BE2C (cell line): ENCODE measurements around the gene WDR35.

Experiments
- DNase-seq: peaks from one replicate; pipeline ENCODE4 v3.0.0-alpha.2; 2020
- H3K27me3 ChIP-seq: fragments of 250-450 bp; sonication (Bioruptor Pico); 2 replicates; pipeline ENCODE4 v1.5.1; 2020; ENCODE audit warnings: mild to moderate bottlenecking
- H3K36me3 ChIP-seq: fragments of 250-450 bp; sonication (Bioruptor Pico); 2 replicates; pipeline ENCODE4 v1.5.1; 2020; ENCODE audit warnings: mild to moderate bottlenecking
- H3K4me1 ChIP-seq: fragments of 250-450 bp; sonication (Bioruptor Pico); 2 replicates; pipeline ENCODE4 v1.5.1; 2020
- H3K4me3 ChIP-seq: 2 replicates; pipeline ENCODE4 v1.5.1; 2011; ENCODE audit warnings: low read depth, low read length
- H3K9me3 ChIP-seq: fragments of 250-450 bp; sonication (Bioruptor Pico); 2 replicates; pipeline ENCODE4 v1.5.1; 2020
- TF ChIP-seq, protein P1 (sequence below): IDR thresholded peaks from 2 replicates; pipeline ENCODE4 v1.5.1; 2012; ENCODE audit warnings: mild to moderate bottlenecking, low read depth, low read length

The WDR35 gene

DNA sequence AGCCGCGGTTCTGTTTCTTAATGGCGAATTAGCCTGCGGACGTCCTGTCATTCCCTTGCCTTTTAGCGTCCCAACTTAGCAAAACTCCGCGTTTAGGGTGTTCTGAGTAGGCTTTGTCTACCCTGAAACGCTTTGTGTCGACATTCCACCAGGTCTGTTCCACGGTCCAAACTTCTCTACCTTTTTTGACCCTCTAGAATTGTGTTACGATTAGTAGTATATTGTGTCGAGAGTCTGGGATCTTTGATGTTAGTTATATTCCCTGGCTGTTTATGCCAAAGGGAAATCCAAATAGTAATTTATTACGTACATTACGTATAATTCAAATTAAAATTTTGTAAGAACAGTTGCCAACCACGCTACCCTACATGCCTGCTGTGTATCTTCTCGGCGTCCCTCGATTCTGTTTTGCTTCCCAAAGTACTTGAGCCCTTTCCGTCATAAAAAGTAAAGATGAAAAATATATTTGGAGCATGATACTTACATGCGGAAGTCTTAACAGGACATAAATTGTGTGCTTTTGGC is 87.6 kb downstream of the WDR35 start:
- H3K9me3 ChIP-seq = no peaks in the 10 kb centered on the region
- H3K4me3 ChIP-seq = peak overlapping the region; percentile 93
- H3K36me3 ChIP-seq = no peaks in the 10 kb centered on the region
- no peak for DNase-seq
- TF ChIP-seq, protein P1, sequence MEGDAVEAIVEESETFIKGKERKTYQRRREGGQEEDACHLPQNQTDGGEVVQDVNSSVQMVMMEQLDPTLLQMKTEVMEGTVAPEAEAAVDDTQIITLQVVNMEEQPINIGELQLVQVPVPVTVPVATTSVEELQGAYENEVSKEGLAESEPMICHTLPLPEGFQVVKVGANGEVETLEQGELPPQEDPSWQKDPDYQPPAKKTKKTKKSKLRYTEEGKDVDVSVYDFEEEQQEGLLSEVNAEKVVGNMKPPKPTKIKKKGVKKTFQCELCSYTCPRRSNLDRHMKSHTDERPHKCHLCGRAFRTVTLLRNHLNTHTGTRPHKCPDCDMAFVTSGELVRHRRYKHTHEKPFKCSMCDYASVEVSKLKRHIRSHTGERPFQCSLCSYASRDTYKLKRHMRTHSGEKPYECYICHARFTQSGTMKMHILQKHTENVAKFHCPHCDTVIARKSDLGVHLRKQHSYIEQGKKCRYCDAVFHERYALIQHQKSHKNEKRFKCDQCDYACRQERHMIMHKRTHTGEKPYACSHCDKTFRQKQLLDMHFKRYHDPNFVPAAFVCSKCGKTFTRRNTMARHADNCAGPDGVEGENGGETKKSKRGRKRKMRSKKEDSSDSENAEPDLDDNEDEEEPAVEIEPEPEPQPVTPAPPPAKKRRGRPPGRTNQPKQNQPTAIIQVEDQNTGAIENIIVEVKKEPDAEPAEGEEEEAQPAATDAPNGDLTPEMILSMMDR = no peak
- no peaks in the 10 kb centered on the region for H3K4me1 ChIP-seq
- H3K27me3 ChIP-seq = no peaks in the 10 kb centered on the region

GRCh38 chr2:19901442-19902215 is 88.3 kb downstream of the WDR35 start, which contains the start of gene TTC32:
Gene TTC32 (minus strand): TSS chr2:19901983. CDS start chr2:19901854, 129 bp downstream.
- TF ChIP-seq, protein P1 = no peak
- no peaks in the 10 kb centered on the region for H3K4me1 ChIP-seq

DNA sequence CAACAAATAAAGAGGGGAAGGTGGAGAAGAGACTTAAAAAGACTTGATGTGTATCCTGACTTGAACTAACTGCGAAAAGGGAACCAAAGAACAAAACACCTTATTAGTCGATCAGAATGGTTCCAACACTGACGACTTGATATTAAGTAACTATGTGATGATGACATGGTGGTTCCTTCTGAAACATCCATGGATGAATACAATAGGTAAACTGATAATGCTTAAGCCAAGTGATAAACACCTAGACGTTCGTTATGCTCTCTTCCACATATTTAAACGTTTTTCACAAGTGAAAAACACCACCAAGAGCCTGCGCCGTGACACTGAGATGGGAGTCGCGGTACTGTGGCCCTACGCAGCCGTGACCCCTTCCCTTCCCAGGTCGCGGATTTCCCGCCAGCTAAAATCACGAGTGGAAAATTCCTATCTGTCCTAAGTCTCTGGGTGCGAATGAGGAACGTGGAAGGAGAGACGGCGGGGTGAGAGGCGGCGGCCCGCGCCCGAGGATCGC is 88.9 kb downstream of the WDR35 start:
- DNase-seq = no peak
- TF ChIP-seq, protein P1 = no peak
- H3K9me3 ChIP-seq = no peaks in the 10 kb centered on the region
- peak overlapping the region; percentile 93 for H3K4me3 ChIP-seq
- H3K36me3 ChIP-seq = no peaks in the 10 kb centered on the region
- no peaks in the 10 kb centered on the region for H3K27me3 ChIP-seq
- H3K4me1 ChIP-seq = no peaks in the 10 kb centered on the region

More at GRCh38 chr2:19901442-19902215, 88.3 kb downstream of the WDR35 start, which contains the start of gene TTC32:
- Histone ChIP-seq H3K4me3 (peak within 1 kb of the TSS; percentile 93), H3K27me3 (no peaks in the 10 kb centered on the region), H3K9me3 (no peaks in the 10 kb centered on the region), H3K36me3 (no peaks in the 10 kb centered on the region)
- DNase-seq = peak; percentile 95

DNA sequence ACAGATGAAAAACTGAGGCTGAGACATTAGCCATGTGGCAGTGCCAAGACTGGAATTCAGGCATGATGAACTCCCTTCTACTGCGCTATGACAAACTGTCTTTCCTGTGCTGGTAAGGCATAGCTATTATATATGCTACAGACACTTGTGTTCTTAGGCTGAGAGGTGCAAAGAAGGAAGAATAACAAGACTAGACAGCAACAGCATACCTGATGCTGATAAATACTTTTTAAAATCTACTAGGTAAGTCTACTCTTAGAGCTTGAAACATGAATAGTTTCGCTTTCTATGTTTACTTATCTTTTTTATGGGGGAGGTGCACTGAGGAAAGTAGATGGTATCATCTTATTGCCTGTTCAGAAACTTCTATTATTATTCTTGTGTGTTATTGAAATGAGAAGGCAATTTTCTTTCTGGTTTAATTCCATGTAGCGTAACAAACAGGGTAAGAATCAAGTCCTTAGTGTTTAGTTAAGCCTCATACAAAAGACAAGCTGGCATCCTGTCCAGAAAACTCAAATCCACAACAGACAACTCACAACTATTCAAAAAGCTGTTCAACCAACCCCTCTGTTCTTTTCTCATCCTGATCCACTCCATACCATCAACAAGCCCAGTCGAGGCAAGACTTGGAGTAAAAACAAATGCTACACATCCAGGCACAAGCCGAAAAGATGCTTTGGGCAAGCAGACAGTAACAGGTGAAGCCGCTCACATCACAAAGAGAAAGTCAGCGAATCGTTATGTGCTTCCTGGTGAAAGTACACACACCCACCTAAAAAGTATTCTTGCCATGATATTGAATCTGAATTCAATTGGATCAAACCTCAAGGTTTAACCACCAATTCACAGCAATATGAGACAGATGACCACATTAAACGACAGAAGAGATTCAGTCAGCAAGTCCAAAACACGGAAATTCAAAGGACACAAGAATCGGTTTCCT is 89.6 kb downstream of the WDR35 start:
- no peak for DNase-seq
- H3K9me3 ChIP-seq = no peaks in the 10 kb centered on the region

DNA sequence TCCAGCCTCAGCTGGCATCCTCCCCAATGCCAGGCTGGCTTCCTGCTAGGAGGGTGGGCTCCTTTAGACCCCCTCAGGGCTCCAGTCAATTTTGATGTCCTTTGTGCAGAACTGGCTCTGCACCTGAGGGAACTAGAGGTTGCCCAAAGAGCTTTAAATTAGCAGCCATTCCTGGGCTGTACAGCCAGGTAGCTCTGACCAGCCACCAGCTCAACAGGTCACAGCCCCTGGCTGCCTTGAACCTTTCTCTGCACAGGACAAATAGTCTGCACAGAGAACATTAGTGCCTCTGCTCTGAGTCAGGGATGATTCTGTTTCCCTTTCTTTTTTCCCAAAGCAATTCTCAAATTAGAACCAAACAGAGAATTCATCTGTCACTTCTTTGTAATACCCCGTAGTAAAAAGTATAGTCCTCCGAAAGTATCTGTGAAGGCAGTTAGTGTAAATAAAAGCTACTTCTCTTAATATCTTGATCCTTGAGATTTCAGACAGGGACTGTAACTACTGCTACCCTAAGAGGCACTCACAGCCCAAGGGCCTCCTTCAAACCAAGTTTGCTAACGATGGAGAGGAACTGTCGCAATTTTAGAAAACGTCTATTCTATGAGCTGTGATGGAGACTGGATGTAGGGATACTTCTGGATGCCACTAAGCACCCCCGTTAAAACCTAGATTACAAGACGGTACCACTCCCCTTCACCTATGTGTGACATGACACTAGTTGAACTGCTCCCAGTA is 91.1 kb downstream of the WDR35 start:
- Histone ChIP-seq H3K4me3 (no peak overlapping the region), H3K9me3 (no peaks in the 10 kb centered on the region)

More for the DNA sequence above, 89.6 kb downstream of the WDR35 start:
- TF ChIP-seq, protein P1 = no peak
- H3K27me3 ChIP-seq = no peaks in the 10 kb centered on the region
- peak overlapping the region; percentile 93 for H3K4me3 ChIP-seq
- H3K4me1 ChIP-seq = peaks cover 3% of the 10 kb centered on the region; the same call in 1 of the 2 replicates
- H3K36me3 ChIP-seq = no peaks in the 10 kb centered on the region

More for the DNA sequence above, 91.1 kb downstream of the WDR35 start:
- TF ChIP-seq, protein P1 = no peak
- no peaks in the 10 kb centered on the region for H3K27me3 ChIP-seq
- no peaks in the 10 kb centered on the region for H3K36me3 ChIP-seq
- peaks cover 3% of the 10 kb centered on the region; the same call in 1 of the 2 replicates for H3K4me1 ChIP-seq
- no peak for DNase-seq
